Smooth muscle cell of the pulmonary artery (primary cell): ENCODE results near the gene UFC1. TPM values are rescaled to one million over a fixed set of nuclear protein-coding genes. Genes with fewer than 3 reads are reported as not detected.

ENCODE experiments used
- total RNA-seq: library from RNA; depleted of rRNA; stranded (reverse); fragments of >200 nt; gene quantifications from 2 replicates; pipeline ENCODE4 v1.2.3, GENCODE V29; 2014

Gene UFC1
- total RNA-seq, result 79.2 and 79.4 TPM in 2 replicates

GRCh38 chr1:161153682-161154337, at the start of gene UFC1:
UFC1 (plus strand) TSS chr1:161153978; CDS start chr1:161153998, 20 bp downstream.

GRCh38 chr1:161117759-161118581, 35.8 kb upstream of the UFC1 start, which contains the start of the genes NIT1 and PFDN2:
NIT1 (plus strand) TSS chr1:161118105; CDS start chr1:161118177, 72 bp downstream.
PFDN2 (minus strand) TSS chr1:161118037; CDS start chr1:161118026, 11 bp downstream.

GRCh38 chr1:161132410-161133219, 21.2 kb upstream of the UFC1 start, which contains the start of gene DEDD:
DEDD (minus strand) TSS chr1:161132667; CDS start chr1:161124462, 8,205 bp downstream.

GRCh38 chr1:161159087-161159912, 5.5 kb downstream of the UFC1 start, which contains the start of gene USP21:
USP21 (plus strand) TSS chr1:161159500; CDS start chr1:161160641, 1,141 bp downstream.

GRCh38 chr1:161165742-161166668, 12.2 kb downstream of the UFC1 start, which contains the start of gene PPOX:
PPOX (plus strand) TSS chr1:161166426; CDS start chr1:161166848, 422 bp downstream.

GRCh38 chr1:161177112-161177935, 23.5 kb downstream of the UFC1 start, which contains the start of gene B4GALT3:
B4GALT3 (minus strand) TSS chr1:161177507; CDS start chr1:161176060, 1,447 bp downstream.

GRCh38 chr1:161198897-161199431, 45.2 kb downstream of the UFC1 start, which contains the start of gene ADAMTS4:
ADAMTS4 (minus strand) TSS chr1:161199054; CDS start chr1:161198627, 427 bp downstream.

GRCh38 chr1:161201836-161202712, 48.3 kb downstream of the UFC1 start, which contains the start of gene NDUFS2:
NDUFS2 (plus strand) TSS chr1:161202367; CDS start chr1:161202386, 19 bp downstream.

Other genes starting within 250 kb of the UFC1 start
- gene ITLN2, start 199.2 kb upstream of the UFC1 start, total RNA-seq, result 0.52 and 0.69 TPM in 2 replicates
- 8.5 and 10.0 TPM in 2 replicates for gene F11R, start 132.8 kb upstream of the UFC1 start, total RNA-seq
- gene TSTD1, start 115.0 kb upstream of the UFC1 start, total RNA-seq, result 7.6 and 10.1 TPM in 2 replicates
- gene USF1, start 108.0 kb upstream of the UFC1 start, total RNA-seq, result 46.3 and 47.7 TPM in 2 replicates
- not detected in 2 replicates for gene ARHGAP30, start 84.1 kb upstream of the UFC1 start, total RNA-seq
- 0.07 and 0.13 TPM in 2 replicates for gene NECTIN4, start 64.4 kb upstream of the UFC1 start, total RNA-seq
- 0.98 and 1.2 TPM in 2 replicates for gene KLHDC9, start 55.6 kb upstream of the UFC1 start, total RNA-seq
- 20.5 and 23.6 TPM in 2 replicates for gene PFDN2, start 35.9 kb upstream of the UFC1 start, total RNA-seq
- gene NIT1, start 35.9 kb upstream of the UFC1 start, total RNA-seq, result 25.5 and 26.2 TPM in 2 replicates
- gene DEDD, start 21.3 kb upstream of the UFC1 start, total RNA-seq, result 33.2 and 35.8 TPM in 2 replicates
- gene USP21, start 5.5 kb downstream of the UFC1 start, total RNA-seq, result 12.3 and 13.6 TPM in 2 replicates
- 7.4 and 10.0 TPM in 2 replicates for gene PPOX, start 12.4 kb downstream of the UFC1 start, total RNA-seq
- 32.5 and 45.2 TPM in 2 replicates for gene B4GALT3, start 23.5 kb downstream of the UFC1 start, total RNA-seq
- gene ADAMTS4, start 45.1 kb downstream of the UFC1 start, total RNA-seq, result 2.1 and 14.7 TPM in 2 replicates
- gene NDUFS2, start 48.4 kb downstream of the UFC1 start, total RNA-seq, result 154 and 159 TPM in 2 replicates
- not detected in 2 replicates for gene FCER1G, start 61.3 kb downstream of the UFC1 start, total RNA-seq
- not detected in 2 replicates for gene APOA2, start 69.7 kb downstream of the UFC1 start, total RNA-seq
- gene TOMM40L, start 72.1 kb downstream of the UFC1 start, total RNA-seq, result 9.9 and 10.5 TPM in 2 replicates
- gene NR1I3, start 84.2 kb downstream of the UFC1 start, total RNA-seq, result not detected in 2 replicates
- gene PCP4L1, start 104.8 kb downstream of the UFC1 start, total RNA-seq, result 0.26 TPM in 1 of 2 replicates, not detected in the other
- 0.89 and 2.2 TPM in 2 replicates for gene MPZ, start 156.0 kb downstream of the UFC1 start, total RNA-seq
- gene SDHC, start 160.4 kb downstream of the UFC1 start, total RNA-seq, result 33.0 and 49.3 TPM in 2 replicates
- gene CFAP126, start 213.9 kb downstream of the UFC1 start, total RNA-seq, result not detected in 2 replicates